ENCODE measurements around the gene FAM156B.
"Not testable (repeated sequence)": the region's sequence is repeated elsewhere in the genome, so short reads cannot be mapped to it uniquely, and the experiment has no call there.

Gene FAM156B

DNA sequence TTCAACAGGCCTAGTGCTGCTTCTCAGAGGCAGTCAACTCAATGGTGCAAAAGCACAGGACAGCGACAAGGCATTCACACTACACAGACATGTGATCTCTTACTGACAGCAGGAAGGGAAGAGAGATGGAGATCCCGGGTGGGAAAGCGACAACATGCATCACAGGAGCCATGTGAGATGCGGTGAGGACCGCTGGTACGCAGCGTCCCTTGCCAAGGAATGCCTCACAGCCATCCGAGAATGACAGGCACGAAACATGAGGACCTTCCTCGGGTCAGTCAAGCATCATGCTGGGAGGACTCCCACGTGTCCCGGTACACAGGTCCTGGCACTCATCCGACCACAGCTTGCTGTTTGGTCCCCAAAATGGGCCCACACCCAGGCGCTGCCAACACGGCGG lies 50.4 kb downstream of the FAM156B start:
- DNase-seq; H3K9me3 Mint-ChIP-seq; H3K27ac Mint-ChIP-seq; H3K4me3 Mint-ChIP-seq; H3K36me3 Mint-ChIP-seq (ENCODE audit: low read depth); H3K4me1 Mint-ChIP-seq (ENCODE audit: low read depth); H3K27me3 Mint-ChIP-seq: not testable (repeated sequence)

DNA sequence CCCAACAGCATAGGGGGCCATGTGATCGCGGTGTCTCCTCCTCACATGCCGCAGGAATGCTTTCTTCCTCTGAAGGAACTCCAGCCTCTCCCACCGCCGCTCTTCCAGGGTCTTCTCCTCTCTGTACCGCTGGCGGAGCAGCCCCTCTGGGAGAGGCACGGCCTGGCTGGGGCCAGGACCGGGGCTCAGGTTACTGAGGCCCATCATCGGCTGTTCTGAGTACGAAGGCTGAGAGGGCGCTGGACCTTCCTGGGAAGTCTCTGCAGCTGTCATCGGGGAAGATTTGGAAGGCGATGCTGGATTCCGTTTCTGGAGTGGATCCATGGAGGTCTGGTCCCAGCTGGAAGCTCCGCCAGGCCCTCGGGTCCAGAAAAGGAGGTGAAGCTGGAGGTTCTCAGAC lies 51.1 kb downstream of the FAM156B start:
- H3K27me3 Mint-ChIP-seq; H3K4me1 Mint-ChIP-seq (ENCODE audit: low read depth); H3K27ac Mint-ChIP-seq; H3K9me3 Mint-ChIP-seq; H3K4me3 Mint-ChIP-seq; DNase-seq; H3K36me3 Mint-ChIP-seq (ENCODE audit: low read depth): not testable (repeated sequence)

GRCh38 chrX:52949325-52949724 lies 52.2 kb downstream of the FAM156B start:
- H3K4me3 Mint-ChIP-seq; H3K4me1 Mint-ChIP-seq (ENCODE audit: low read depth); H3K27ac Mint-ChIP-seq; DNase-seq; H3K36me3 Mint-ChIP-seq (ENCODE audit: low read depth); H3K27me3 Mint-ChIP-seq; H3K9me3 Mint-ChIP-seq: not testable (repeated sequence)

- not testable (repeated sequence) for H3K9me3 Mint-ChIP-seq; H3K4me1 Mint-ChIP-seq (ENCODE audit: low read depth); H3K27ac Mint-ChIP-seq; H3K27me3 Mint-ChIP-seq; H3K4me3 Mint-ChIP-seq; DNase-seq; H3K36me3 Mint-ChIP-seq (ENCODE audit: low read depth)
Observed at GRCh38 chrX:52949884-52950283, 52.8 kb downstream of the FAM156B start.
